H1 (cell line): ENCODE data around the gene LMOD2. TPM values are rescaled to one million over a fixed set of nuclear protein-coding genes. Genes with fewer than 3 reads are reported as not detected.

Source experiments
- E2F6 ChIP-seq: IDR thresholded peaks from 2 replicates; pipeline ENCODE4 v1.6.1; 2012; ENCODE audit warnings: inconsistent platforms
- polyA plus RNA-seq, 7 experiments: library from polyadenylated mRNA; depleted of rRNA in 3 of 7; stranded (reverse) in 5 of 7; unstranded in 2 of 7; fragments of >200 nt in 5 of 7; fragments of 200-250 nt in 2 of 7; gene quantifications; 1 replicate in 5 of 7; 2 replicates in 1 of 7; 4 replicates in 1 of 7; pipeline versions ENCODE4 v1.2.1 to v1.2.3, GENCODE V29; 2011 to 2013; ENCODE audit warnings: missing spikeins in 2 of 7, mixed read lengths in 2 of 7
- total RNA-seq: library from RNA; stranded (reverse); fragmentation: NEBNext Ultra II Directional; extraction: Animal tissue kit (Norgen Biotek cat#: 25700); gene quantifications from 2 replicates; pipeline ENCODE4 v1.2.1, GENCODE V29; 2021

Gene LMOD2
- total and polyA plus RNA-seq, 2 of the 8 experiments (the other 6 are each of a cell fraction or from before 2014, with no cell fraction given) = 0.03 to 0.22 TPM

DNA sequence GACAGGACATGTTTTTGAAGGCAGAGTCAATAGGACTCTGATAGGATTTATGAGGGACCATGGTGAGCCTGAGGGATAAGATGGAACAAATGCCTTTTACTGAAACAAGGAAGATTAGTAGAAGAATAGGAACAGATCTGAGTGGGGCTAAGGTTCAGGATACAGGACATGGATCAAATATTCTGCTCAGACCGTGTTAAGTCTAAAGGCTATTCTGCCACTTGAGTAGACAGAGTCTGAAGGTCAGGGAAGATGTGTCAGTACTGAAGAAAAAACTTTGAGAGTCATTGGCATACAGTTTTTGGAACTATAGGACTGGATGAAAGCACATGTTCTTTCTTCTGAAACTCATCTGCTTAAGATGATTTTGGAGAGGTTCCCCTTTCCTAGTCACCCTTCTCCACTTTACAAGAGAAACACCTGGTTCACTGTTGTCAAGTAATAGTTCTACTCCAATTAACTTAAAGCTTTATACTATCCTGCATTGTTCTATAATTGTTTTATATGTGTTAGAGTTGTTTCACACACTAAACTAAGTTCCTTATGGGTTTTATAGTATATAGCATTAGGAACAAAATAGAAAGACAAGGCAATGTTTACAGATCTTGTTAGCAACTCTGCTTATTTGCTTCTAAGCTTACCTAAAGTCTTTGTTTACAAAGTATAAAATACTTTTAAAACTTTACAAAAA, 49.7 kb downstream of the LMOD2 start (continued):
- no peak for TF ChIP-seq E2F6
